ENCODE results near the gene CETN2.

GRCh38 chrX:152845618-152846240, 15.2 kb upstream of the CETN2 start:
- TF ChIP-seq CTCF (IDR thresholded peaks at IDR 0.05; ENCODE audit: borderline replicate concordance, extremely low read depth, low read length, poor library complexity, severe bottlenecking) (no peak), EZH2 (IDR thresholded peaks at IDR 0.05; ENCODE audit: borderline replicate concordance, low read depth, low read length, severe bottlenecking) (no peak)
